ENCODE data around the gene CTDSPL.
"Not testable (repeated sequence)": the region's sequence is repeated elsewhere in the genome, so short reads cannot be mapped to it uniquely, and the experiment has no call there.

Gene CTDSPL

DNA sequence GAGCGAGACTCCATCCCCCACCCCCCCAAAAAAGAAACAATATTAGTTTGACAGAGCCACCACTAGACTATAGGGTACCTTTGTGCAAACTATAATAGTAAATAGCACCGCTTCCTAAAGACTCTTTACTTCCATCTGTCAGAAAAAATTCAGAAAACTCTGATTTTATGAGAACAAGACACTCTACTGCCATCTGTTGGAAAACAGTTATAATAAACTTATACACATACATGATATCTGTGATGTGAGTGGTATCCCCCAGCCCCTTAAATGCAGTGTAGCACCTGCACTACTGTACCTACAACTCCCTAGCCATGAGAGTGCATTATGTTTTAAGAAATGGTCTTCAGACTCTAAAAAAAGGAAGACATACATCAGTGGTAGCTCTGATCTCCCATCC is 47.1 kb upstream of the CTDSPL start:
- Histone ChIP-seq H3F3A (ENCODE audit: insufficient read depth, low read length) (no peaks in the 10 kb centered on the region), H4K20me1 (ENCODE audit: insufficient read depth, low read length) (no peaks in the 10 kb centered on the region), H2AFZ (ENCODE audit: low read length) (no peak overlapping the region), H3K9me3 (replicated peaks; ENCODE audit: insufficient read depth, low read length) (no peaks in the 10 kb centered on the region), H3K4me2 (ENCODE audit: low read depth, low read length) (no peak overlapping the region), H3K79me2 (ENCODE audit: low read length) (no peaks in the 10 kb centered on the region), H3K27ac (ENCODE audit: low read length) (no peak overlapping the region), H3K9me2 (replicated peaks; ENCODE audit: insufficient read depth, low read length) (no peaks in the 10 kb centered on the region), H3K4me1 (ENCODE audit: low read length) (peaks cover 14% of the 10 kb centered on the region), H3K36me3 (replicated peaks; ENCODE audit: insufficient read depth, low read length) (no peaks in the 10 kb centered on the region), H3K4me3 (ENCODE audit: low read length) (no peak overlapping the region), H3K27me3 (replicated peaks; ENCODE audit: insufficient read depth, low read length) (no peaks in the 10 kb centered on the region), H3K9ac (ENCODE audit: low read length) (no peak overlapping the region)
- DNase-seq = peak; percentile 40
- TF ChIP-seq EZH2phosphoT487 (IDR thresholded peaks at IDR 0.05; ENCODE audit: low read length) (no peak), EZH2 (optimal IDR thresholded peaks at IDR 0.05; ENCODE audit: low read depth, low read length) (no peak)
- TF ChIP-seq, protein P1, sequence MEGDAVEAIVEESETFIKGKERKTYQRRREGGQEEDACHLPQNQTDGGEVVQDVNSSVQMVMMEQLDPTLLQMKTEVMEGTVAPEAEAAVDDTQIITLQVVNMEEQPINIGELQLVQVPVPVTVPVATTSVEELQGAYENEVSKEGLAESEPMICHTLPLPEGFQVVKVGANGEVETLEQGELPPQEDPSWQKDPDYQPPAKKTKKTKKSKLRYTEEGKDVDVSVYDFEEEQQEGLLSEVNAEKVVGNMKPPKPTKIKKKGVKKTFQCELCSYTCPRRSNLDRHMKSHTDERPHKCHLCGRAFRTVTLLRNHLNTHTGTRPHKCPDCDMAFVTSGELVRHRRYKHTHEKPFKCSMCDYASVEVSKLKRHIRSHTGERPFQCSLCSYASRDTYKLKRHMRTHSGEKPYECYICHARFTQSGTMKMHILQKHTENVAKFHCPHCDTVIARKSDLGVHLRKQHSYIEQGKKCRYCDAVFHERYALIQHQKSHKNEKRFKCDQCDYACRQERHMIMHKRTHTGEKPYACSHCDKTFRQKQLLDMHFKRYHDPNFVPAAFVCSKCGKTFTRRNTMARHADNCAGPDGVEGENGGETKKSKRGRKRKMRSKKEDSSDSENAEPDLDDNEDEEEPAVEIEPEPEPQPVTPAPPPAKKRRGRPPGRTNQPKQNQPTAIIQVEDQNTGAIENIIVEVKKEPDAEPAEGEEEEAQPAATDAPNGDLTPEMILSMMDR (IDR thresholded peaks at IDR 0.05; ENCODE audit: low read length) = peak; percentile 48

DNA sequence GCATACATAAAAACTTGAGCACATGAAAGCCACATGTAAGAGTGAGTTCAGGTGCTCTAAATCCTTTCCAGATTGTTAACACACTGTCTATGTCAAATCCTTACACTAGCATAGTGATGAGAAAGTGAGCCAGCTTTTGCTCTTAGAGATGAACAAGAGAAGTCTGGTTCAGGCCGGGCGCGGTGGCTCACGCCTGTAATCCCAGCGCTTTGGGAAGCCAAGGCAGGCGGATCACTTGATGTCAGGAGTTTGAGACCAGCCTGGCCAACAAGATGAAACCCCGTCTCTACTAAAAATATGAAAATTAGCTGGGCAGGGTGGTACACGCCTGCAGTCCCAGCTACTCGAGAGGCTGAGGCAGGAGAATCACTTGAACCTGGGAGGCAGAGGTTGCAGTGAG is 46.5 kb upstream of the CTDSPL start:
- H3K36me3 ChIP-seq (replicated peaks; ENCODE audit: insufficient read depth, low read length); H3K27me3 ChIP-seq (replicated peaks; ENCODE audit: insufficient read depth, low read length); H2AFZ ChIP-seq (ENCODE audit: low read length); H3K79me2 ChIP-seq (ENCODE audit: low read length); H3K9me3 ChIP-seq (replicated peaks; ENCODE audit: insufficient read depth, low read length); H3K9ac ChIP-seq (ENCODE audit: low read length); DNase-seq; H3K4me3 ChIP-seq (ENCODE audit: low read length); H3F3A ChIP-seq (ENCODE audit: insufficient read depth, low read length); H4K20me1 ChIP-seq (ENCODE audit: insufficient read depth, low read length); H3K27ac ChIP-seq (ENCODE audit: low read length); H3K9me2 ChIP-seq (replicated peaks; ENCODE audit: insufficient read depth, low read length); H3K4me2 ChIP-seq (ENCODE audit: low read depth, low read length): not testable (repeated sequence)
- H3K4me1 ChIP-seq (ENCODE audit: low read length) = peaks cover 14% of the 10 kb centered on the region

DNA sequence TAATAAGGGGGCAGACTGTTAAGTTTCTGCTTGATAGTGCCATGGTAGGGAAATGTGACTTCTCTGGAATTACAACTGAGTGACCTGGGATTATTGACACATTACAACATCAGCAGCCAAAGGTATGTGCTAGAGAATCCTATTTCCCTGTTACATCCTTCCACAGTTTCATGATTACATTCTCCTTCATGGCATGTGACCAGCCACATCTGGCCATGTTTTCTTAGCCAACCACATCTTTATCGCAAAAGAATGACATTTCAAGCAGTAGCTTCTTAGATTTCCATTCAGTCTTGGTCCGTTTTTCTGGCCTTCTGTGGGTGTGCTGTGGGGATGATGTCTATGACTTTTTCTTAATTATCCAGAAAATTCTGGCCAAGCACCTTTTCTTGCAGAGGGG is 45.4 kb upstream of the CTDSPL start:
- no peaks in the 10 kb centered on the region for H4K20me1 ChIP-seq (ENCODE audit: insufficient read depth, low read length)
- TF ChIP-seq EZH2 (optimal IDR thresholded peaks at IDR 0.05; ENCODE audit: low read depth, low read length) (no peak), EZH2phosphoT487 (IDR thresholded peaks at IDR 0.05; ENCODE audit: low read length) (no peak)
- TF ChIP-seq, protein P1 (IDR thresholded peaks at IDR 0.05; ENCODE audit: low read length) = no peak
- no peaks in the 10 kb centered on the region for H3K9me3 ChIP-seq (replicated peaks; ENCODE audit: insufficient read depth, low read length)
- H3K4me2 ChIP-seq (ENCODE audit: low read depth, low read length) = no peak overlapping the region
- no peak overlapping the region for H2AFZ ChIP-seq (ENCODE audit: low read length)
- H3K79me2 ChIP-seq (ENCODE audit: low read length) = no peaks in the 10 kb centered on the region
- H3F3A ChIP-seq (ENCODE audit: insufficient read depth, low read length) = no peaks in the 10 kb centered on the region
- H3K27ac ChIP-seq (ENCODE audit: low read length) = no peak overlapping the region
- peaks cover 14% of the 10 kb centered on the region for H3K4me1 ChIP-seq (ENCODE audit: low read length)
- no peak for DNase-seq
- no peaks in the 10 kb centered on the region for H3K9me2 ChIP-seq (replicated peaks; ENCODE audit: insufficient read depth, low read length)
- no peak overlapping the region for H3K9ac ChIP-seq (ENCODE audit: low read length)
- H3K36me3 ChIP-seq (replicated peaks; ENCODE audit: insufficient read depth, low read length) = no peaks in the 10 kb centered on the region
- H3K27me3 ChIP-seq (replicated peaks; ENCODE audit: insufficient read depth, low read length) = no peaks in the 10 kb centered on the region
- H3K4me3 ChIP-seq (ENCODE audit: low read length) = no peak overlapping the region

- Histone ChIP-seq H3K9me2 (replicated peaks; ENCODE audit: insufficient read depth, low read length) (no peaks in the 10 kb centered on the region), H3K79me2 (ENCODE audit: low read length) (no peaks in the 10 kb centered on the region), H4K20me1 (ENCODE audit: insufficient read depth, low read length) (no peaks in the 10 kb centered on the region), H3K36me3 (replicated peaks; ENCODE audit: insufficient read depth, low read length) (no peaks in the 10 kb centered on the region), H3K4me3 (ENCODE audit: low read length) (no peak overlapping the region), H3K27me3 (replicated peaks; ENCODE audit: insufficient read depth, low read length) (no peaks in the 10 kb centered on the region), H3F3A (ENCODE audit: insufficient read depth, low read length) (no peaks in the 10 kb centered on the region), H2AFZ (ENCODE audit: low read length) (no peak overlapping the region), H3K9ac (ENCODE audit: low read length) (no peak overlapping the region), H3K27ac (ENCODE audit: low read length) (no peak overlapping the region), H3K9me3 (replicated peaks; ENCODE audit: insufficient read depth, low read length) (no peaks in the 10 kb centered on the region), H3K4me1 (ENCODE audit: low read length) (no peaks in the 10 kb centered on the region), H3K4me2 (ENCODE audit: low read depth, low read length) (no peak overlapping the region)
- DNase-seq = no peak
- TF ChIP-seq, protein P1 (IDR thresholded peaks at IDR 0.05; ENCODE audit: low read length) = no peak
- TF ChIP-seq EZH2 (optimal IDR thresholded peaks at IDR 0.05; ENCODE audit: low read depth, low read length) (no peak), EZH2phosphoT487 (IDR thresholded peaks at IDR 0.05; ENCODE audit: low read length) (no peak)
Measured at GRCh38 chr3:37819591-37819990, 42.1 kb upstream of the CTDSPL start.
